ENCODE measurements around the gene CASR. TPM values are rescaled to one million over a fixed set of nuclear protein-coding genes. Genes with fewer than 3 reads are reported as not detected.

CASR gene
- total RNA-seq, 4 donors from 2014 or later = 0.19 TPM; not detected in 3

GRCh38 chr3:122230174-122230573 lies 46.7 kb downstream of the CASR start:
- Histone ChIP-seq H3K4me3 (no peak overlapping the region), H3K4me1 (no peaks in the 10 kb centered on the region), H3K27ac (no peak overlapping the region), H3K27me3 (no peaks in the 10 kb centered on the region), H3K9me3 (no peaks in the 10 kb centered on the region), H3K36me3 (no peaks in the 10 kb centered on the region)
- 89 to 94% methylated on average over 3 to 8 of the region's 23 CpGs for WGBS, 2 donors
- no peak for DNase-seq
- intact Hi-C loops (cut with DNase I) = no loop called here
- TF ChIP-seq, protein P1, sequence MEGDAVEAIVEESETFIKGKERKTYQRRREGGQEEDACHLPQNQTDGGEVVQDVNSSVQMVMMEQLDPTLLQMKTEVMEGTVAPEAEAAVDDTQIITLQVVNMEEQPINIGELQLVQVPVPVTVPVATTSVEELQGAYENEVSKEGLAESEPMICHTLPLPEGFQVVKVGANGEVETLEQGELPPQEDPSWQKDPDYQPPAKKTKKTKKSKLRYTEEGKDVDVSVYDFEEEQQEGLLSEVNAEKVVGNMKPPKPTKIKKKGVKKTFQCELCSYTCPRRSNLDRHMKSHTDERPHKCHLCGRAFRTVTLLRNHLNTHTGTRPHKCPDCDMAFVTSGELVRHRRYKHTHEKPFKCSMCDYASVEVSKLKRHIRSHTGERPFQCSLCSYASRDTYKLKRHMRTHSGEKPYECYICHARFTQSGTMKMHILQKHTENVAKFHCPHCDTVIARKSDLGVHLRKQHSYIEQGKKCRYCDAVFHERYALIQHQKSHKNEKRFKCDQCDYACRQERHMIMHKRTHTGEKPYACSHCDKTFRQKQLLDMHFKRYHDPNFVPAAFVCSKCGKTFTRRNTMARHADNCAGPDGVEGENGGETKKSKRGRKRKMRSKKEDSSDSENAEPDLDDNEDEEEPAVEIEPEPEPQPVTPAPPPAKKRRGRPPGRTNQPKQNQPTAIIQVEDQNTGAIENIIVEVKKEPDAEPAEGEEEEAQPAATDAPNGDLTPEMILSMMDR (IDR thresholded peaks at IDR 0.05) = no peak
- TF ChIP-seq POLR2A (IDR thresholded peaks at IDR 0.05) = no peak

DNA sequence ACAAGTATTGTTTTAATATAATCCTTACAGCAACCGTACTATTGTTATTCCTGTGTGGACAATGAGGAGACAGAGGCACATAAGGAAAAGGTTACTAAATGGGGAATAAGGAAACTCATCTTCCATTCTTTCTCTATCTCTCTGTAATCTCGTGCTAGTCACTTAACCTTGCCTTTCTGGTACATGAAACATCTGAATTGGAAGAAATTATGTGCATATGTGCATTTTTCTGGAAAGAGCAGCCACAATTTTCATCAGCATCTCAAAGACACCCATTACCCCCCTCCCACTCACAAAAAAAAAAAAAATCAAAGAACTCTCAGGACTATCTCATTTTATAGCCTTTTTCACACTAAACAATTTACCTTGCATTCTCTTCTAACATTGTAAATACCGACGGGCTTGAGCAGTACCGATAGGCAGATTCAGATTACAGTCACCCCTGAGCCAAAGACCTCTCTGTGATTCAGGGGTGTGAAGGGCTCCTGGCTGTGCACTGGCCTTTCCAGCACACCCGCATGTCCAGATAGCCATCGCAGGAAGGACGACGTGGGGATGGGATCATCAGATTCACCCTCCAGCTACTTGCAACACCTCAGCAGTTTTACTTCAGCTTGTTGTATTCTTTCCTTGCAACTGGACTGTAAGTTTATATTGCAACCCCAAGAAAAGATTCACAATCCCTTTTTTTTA lies 48.1 kb downstream of the CASR start:
- no peaks in the 10 kb centered on the region for H3K36me3 ChIP-seq
- 78 to 83% methylated on average over 8 to 9 of the region's 9 CpGs for WGBS, 2 donors

DNA sequence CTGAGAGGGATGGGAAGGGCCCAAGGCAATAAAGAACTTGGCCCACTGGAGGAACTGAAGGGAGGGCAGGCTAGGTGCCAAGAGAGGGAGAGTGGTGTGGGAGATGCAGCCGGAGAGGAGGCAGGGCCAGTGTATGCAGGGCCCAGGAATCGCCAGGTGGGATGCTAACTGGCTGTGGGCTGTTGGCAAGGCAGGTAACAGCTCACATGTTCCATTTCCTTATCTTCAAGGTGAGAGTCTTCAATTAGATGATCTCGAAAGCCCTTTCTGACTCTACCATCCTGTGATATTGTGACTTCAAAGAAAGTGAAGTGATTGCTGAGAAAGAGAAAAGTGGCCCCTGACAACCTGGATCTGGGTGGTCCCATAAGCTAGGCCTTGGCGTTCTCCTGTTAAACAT lies 49.0 kb downstream of the CASR start:
- H3K4me1 ChIP-seq = no peaks in the 10 kb centered on the region
- DNase-seq = no peak
- no peak overlapping the region for H3K27ac ChIP-seq
- no peak overlapping the region for H3K4me3 ChIP-seq
- WGBS, 2 donors = 65 to 71% methylated on average over 4 of the region's 4 CpGs
- no peak for TF ChIP-seq POLR2A (IDR thresholded peaks at IDR 0.05)
- TF ChIP-seq, protein P1 (IDR thresholded peaks at IDR 0.05) = no peak
- H3K27me3 ChIP-seq = no peaks in the 10 kb centered on the region
- H3K36me3 ChIP-seq = no peaks in the 10 kb centered on the region
- intact Hi-C loops (cut with DNase I) = no loop called here
- no peaks in the 10 kb centered on the region for H3K9me3 ChIP-seq

More for the DNA sequence above, 48.1 kb downstream of the CASR start:
- H3K4me1 ChIP-seq = no peaks in the 10 kb centered on the region
- no peak overlapping the region for H3K27ac ChIP-seq
- no peaks in the 10 kb centered on the region for H3K27me3 ChIP-seq
- H3K9me3 ChIP-seq = no peaks in the 10 kb centered on the region
- TF ChIP-seq POLR2A (IDR thresholded peaks at IDR 0.05) = no peak
- TF ChIP-seq, protein P1 (IDR thresholded peaks at IDR 0.05) = no peak
- no peak for DNase-seq
- no peak overlapping the region for H3K4me3 ChIP-seq
- intact Hi-C loops (cut with DNase I) = no loop called here

DNA sequence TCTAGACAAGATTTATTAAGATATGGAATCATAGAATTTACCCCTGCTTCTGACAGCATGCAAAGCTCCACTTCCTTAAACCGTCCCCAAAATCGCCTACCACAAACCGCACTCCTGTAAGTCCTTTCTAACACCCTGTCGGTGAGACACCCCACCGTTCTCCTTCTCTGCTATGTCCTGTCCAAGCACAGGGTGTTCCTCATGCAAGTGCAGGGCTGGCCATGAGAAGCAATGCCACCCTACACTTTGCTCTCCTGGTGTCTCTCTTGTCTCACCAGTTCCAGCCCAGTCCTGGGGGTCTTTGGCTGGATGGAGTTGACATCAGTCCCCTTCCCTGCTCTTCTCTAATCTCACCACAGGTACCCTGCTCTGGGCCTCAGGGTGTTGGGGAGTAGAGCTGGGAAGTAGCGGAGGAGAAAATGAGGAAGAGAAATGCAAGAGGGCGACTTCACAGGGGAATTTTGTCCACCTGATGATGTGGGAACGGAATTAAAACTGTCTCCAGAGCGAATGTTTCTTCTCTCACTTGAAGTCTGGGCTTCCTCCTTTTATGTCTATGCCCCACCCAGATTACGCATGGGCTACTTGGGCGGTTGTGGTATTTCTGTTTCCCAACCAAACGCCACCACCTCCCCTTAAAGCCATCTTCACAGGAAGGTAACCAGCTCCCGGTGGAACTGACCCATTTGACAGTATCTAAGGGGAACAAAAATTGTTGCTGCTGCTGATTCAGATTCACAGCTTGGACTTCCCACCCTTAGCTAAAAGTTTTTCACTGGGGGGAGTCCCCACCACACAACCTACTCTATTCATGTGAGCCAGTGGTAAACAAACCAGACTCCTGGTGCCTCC lies 49.9 kb downstream of the CASR start:
- TF ChIP-seq POLR2A (IDR thresholded peaks at IDR 0.05) = peak in 1 of 4 donors; percentile 16
- TF ChIP-seq, protein P1 (IDR thresholded peaks at IDR 0.05) = no peak

GRCh38 chr3:122234117-122234516 lies 50.6 kb downstream of the CASR start:
- Histone ChIP-seq H3K4me1 (no peaks in the 10 kb centered on the region), H3K9me3 (no peaks in the 10 kb centered on the region), H3K27me3 (peaks cover 0 to 14% (median 0%) of the 10 kb centered on the region in 4 donors), H3K36me3 (no peaks in the 10 kb centered on the region), H3K27ac (no peak overlapping the region), H3K4me3 (no peak overlapping the region)
- intact Hi-C loops (cut with DNase I) = no loop called here
- WGBS, 2 donors = 25 to 41% methylated on average over 1 of the region's 1 CpG
- TF ChIP-seq POLR2A (IDR thresholded peaks at IDR 0.05) = no peak
- TF ChIP-seq, protein P1 (IDR thresholded peaks at IDR 0.05) = no peak
- DNase-seq = no peak

More for the DNA sequence above, 49.9 kb downstream of the CASR start:
- Histone ChIP-seq H3K36me3 (no peaks in the 10 kb centered on the region), H3K27me3 (peaks cover 0 to 6% (median 0%) of the 10 kb centered on the region in 4 donors), H3K4me3 (no peak overlapping the region), H3K9me3 (no peaks in the 10 kb centered on the region), H3K4me1 (no peaks in the 10 kb centered on the region), H3K27ac (peak overlapping the region in 2 of 4 donors; percentile 16 to 47)
- WGBS, 2 donors = 69 to 78% methylated on average over 13 of the region's 13 CpGs
- intact Hi-C loops (cut with DNase I) = no loop called here
- no peak for DNase-seq

Measured in esophagus squamous epithelium (tissue), 5 donors.